Mucosa of gallbladder (tissue), 1 donor: Measurements from ENCODE around the gene GPRIN2. TPM values are rescaled to one million over a fixed set of nuclear protein-coding genes. Genes with fewer than 3 reads are reported as not detected.
"Not testable (repeated sequence)": the region's sequence is repeated elsewhere in the genome, so short reads cannot be mapped to it uniquely, and the experiment has no call there.

Source experiments
- DNase-seq: peaks from one replicate; pipeline ENCODE4 v3.0.0-alpha.2; 2020; ENCODE audit warnings: low spot score
- total RNA-seq: library from RNA; stranded (reverse); gene quantifications from one replicate; pipeline ENCODE4 v1.2.1, GENCODE V29; 2021
- donor health status: DM: no; HTN: no; CAD: no.

Gene GPRIN2
- 14.8 TPM for total RNA-seq

DNA sequence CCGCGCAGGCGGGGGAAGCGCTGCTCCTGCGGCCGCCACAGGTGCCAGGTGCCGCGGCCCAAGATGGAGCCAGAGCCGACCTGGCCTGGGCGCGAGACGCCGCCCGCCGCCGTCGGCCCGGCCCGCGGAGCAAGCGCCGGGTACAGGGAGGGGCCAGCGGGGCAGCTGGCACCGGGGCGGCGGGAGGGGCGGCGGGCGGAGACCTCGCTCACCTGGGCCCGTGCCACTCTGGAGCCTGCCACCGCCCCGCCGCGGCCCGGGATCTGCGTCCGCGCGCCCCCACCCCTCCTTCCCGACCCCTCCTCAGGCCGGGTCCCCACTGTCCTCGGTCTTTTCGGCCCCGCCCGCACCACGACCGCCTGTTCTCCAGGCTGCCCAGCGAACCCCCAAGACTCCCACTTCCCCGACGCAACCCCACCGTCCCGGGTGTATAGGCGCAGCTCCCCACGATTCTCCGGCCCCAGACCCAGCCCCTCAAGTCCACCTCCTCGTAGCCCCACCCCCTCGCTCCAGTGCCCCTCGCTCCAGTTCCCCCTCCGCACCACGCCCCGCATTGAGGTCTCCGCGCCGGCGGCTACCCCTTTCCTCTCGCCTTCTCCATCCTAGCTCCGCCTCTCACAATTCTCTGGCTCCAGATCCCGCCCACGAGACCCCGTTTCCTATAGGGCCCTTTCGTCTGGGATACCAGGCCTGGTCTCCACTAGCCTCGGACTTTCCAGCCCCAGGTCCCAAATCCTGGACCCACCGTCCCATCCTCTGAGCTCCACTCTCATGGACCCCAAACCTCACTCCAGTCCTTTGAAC, at the start of gene GPRIN2:
TSS of gene GPRIN2 (minus strand) at position 144 of the 804 bp plus-strand sequence. CDS start 5,922 bp downstream, outside the sequence.
- DNase-seq = peak; percentile 22

DNA sequence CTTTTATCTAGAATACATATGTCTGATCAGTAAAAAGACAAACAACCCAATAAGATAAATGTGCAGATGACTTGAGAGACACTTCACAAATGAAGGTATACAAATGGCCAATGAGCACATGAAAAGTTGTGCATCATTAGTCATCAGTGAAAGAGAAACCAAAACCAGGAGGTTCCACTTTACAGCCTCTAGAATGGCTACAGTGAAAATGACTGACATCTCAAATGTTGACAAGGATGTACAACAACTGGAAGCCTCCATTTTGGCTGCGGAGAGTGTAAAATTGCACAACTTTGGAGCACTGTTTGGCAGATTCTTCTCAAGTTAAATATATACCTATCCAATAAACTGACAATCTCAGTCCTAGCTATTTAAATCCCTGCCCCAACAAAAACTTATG, 44.1 kb upstream of the GPRIN2 start:
- DNase-seq = not testable (repeated sequence)

DNA sequence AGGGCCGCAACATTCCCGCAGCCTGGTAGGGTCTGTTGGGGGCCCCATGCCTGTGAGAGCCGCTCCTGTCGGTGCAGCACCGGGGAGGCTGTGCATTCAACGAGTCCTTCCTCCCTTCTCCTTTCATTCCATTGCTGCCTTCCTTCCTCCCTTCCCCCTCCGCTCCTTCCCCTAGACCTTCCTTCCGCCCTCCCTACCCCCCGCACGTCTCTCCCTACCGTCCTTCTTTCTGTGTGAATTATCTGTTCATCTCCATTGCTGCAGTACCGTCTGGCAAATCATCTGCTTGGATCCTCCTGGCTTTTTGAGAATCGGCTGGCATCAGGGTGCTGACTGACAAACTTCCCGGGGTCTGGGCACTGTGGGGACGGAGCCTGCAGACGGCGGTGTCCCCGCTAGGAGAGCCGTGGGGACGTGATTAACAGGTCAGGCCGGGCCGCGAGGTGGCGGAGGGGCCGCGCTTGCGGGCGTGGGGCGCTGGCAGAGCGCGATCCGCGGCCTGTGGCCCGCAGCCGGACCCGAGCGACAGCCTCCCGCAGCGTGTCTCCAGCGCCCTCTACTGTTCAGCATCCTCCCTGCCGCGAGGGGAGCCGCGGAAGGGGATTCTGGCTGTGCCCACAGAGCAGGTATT, 41.3 kb upstream of the GPRIN2 start:
- not testable (repeated sequence) for DNase-seq

DNA sequence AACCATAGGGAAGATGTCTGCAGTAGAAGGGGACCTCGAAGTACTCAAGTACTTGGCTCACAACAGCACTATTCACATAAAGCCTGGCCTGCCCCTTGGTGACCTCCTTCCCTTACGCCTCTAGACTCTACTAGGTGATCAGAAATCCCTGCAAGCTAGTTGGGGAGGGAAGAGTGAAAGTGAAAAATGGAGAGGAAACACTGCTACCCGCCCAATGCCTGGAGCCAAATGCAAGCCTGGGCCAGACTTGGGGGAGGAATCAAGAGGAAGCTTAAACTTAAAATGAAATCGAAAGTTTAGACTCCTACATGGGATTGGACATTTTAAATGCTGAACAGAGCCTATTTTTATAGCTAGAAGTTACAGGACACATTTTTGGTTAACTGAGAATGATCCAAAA, 40.1 kb upstream of the GPRIN2 start:
- DNase-seq = not testable (repeated sequence)

DNA sequence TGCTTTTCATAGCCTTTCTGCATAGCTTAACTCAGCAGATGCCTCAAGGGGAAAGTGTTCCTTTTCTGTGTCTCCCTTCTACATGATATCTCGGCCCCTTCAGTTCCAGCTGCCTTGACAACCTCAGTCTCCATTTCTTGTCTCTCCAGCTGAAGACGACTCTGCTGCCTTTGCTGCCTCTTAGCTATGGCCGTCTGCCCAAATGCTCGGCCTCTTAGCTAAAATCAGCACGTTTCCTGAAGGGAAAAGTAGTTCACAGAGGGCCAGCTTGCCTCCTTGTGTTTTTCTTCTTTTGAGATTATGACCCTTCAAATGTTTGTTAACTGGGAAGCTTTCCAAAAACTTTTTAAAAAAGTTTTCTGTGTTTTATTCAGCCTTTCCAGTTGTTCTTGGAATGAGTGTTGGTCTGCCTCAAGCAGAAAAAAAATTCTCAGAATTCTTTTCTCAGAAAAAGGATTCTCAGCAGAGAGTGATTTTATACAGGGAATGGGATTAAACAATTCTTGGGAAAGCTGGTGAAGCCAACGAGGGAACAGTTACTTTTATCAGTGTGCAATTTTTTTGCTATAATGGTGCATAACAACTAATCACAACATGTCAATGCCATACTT, 38.1 kb upstream of the GPRIN2 start:
- not testable (repeated sequence) for DNase-seq

DNA sequence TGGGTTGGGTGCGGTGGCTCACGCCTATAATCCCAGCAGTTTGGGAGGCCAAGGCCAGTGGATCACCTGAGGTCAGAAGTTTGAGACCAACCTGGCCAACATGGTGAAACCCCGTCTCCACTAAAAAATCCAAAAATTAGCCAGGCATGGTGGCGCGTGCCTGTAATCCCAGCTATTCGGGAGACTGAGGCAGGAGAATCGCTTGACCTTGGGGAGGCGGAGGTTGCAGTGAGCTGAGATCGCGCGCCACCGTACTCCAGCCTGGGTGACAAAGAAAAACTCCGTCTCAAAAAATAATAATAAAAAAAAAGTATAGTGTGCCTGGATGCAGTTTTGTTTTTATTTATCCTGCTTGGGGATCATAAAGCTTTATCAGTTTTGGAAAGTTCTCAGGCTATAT, 36.8 kb upstream of the GPRIN2 start:
- not testable (repeated sequence) for DNase-seq

DNA sequence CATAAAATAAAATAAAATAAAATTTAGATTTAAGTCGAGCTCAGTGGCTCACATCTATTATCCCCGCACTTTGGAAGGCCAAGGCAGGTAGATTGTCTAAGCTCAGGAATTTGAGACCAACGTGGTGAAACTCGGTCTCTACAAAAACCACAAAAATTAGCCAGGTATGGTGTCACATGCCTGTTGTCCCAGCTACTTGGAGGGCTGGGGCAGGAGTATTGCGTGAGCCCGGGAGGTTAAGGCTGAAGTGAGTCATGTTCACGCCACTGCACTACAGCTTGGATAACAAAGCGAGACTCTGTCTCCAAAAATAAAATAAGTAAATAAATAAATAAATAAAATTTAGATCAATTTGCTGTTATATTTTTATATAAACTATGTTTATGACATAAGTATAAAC, 34.6 kb upstream of the GPRIN2 start:
- DNase-seq = not testable (repeated sequence)

DNA sequence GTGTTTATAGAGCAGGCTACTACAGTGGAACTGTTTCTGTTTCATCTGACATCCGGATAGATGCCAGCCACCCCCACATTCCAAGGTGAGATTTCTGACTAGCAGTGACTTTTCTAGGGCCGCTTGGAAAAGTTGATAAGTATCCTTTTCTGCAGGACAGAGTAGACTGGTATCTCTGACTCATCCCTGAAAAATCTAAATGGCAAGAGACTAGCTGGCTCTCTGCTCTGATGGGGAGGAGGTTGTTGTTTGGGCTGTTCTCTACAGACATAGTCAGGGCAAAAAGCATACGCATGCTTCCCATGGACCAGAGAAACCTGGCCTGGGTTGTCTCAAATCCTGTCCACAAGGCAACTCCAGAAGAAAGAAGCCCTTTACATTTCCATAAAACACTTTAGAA, 33.1 kb upstream of the GPRIN2 start:
- DNase-seq = not testable (repeated sequence)

DNA sequence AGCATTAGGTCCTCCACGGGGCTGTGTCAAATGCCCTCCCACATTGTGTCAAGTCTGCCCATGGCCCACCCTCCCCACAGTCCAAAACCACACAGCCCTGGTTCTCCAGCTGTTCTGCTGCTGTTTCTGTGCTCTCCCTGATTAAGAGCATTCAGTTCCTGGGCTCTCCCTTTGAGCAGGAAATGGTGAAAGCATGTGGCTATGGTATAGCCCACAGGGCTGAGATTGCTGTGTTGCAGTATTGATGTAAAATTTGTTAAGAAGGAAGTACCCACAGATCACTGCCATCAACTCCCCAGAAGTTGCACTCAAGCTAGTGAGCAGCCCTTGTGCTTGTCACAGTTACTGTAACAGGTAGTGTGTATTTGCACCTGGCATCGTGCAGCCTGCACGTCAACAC, 31.8 kb upstream of the GPRIN2 start:
- DNase-seq = not testable (repeated sequence)

DNA sequence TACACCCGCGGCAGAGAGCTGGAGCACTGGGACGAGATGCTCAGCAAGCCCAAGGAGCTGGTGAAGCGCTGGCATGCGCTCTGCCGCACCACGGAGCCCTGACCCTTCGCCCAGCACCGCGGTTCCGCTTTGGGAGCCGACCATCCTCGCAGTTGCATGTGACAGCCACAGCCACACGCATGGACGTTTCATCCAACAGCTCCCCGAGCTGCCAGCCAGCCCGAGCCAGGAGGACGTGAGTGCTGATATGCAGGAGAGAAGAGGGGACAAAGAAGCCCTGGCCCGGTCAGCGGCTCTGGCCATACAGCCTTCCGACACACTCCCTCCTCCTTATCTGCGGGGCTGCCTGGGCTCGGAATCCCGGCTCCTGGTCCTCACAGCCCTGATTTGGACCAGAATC, 31.1 kb upstream of the GPRIN2 start:
- DNase-seq = not testable (repeated sequence)

DNA sequence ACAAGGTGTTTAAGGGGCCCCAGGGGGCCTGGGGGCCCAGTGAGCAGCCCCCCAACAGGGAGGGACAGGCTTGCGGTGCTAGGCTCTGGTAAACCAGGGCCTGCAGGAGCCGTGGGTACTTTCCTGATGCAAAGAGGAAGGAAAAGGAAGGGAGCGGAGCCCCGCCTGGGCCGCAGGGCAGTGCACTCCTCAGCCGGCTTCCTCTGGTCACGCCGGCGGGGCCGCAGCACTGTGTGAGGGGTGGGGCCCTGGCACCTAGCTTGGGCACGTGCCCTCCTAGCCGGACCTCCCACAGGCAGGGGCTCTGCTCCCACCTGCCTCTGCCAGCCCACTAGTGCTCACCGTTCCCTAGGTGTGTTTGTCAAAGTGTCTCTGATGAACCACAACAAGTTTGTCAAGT, 28.8 kb upstream of the GPRIN2 start:
- not testable (repeated sequence) for DNase-seq

DNA sequence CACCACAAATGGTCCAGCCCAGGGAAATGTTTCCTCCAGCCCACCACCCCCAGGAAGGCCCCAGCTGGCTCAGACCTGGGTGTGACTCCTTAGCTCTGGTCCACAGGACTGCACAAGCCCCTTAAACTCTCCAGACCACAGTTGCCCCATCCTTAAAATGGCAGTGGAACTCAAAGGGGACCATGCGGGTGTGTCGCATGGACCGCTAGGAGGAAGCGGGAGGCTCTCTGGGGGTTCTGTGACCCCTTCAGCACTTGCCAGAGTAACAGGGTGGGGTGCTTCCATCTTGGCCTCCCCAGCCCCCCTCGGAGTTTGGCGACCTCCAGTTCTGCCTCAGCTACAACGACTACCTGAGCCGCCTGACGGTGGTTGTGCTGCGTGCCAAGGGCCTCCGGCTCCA, 27.7 kb upstream of the GPRIN2 start:
- DNase-seq = not testable (repeated sequence)

DNA sequence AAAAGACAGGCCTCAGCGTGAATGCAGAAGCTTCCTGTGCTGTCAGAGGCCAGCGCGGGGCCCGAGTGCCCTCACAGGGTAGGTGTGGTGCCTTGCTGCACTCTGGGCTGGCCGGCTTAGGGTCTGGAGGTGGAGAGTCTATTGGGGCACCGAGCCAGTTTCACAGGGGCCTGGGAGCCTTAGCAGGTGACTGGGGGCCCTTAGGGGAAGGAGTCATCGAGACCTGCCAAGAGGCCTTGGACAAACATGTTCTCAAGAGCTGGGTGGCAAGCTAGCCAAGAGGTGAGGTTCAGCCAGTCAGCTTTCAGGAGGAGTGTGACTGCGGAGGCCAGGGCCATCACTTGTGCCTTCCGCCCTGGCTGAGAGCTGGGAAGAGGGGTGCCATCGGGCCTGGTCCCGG, 26.1 kb upstream of the GPRIN2 start:
- DNase-seq = not testable (repeated sequence)

DNA sequence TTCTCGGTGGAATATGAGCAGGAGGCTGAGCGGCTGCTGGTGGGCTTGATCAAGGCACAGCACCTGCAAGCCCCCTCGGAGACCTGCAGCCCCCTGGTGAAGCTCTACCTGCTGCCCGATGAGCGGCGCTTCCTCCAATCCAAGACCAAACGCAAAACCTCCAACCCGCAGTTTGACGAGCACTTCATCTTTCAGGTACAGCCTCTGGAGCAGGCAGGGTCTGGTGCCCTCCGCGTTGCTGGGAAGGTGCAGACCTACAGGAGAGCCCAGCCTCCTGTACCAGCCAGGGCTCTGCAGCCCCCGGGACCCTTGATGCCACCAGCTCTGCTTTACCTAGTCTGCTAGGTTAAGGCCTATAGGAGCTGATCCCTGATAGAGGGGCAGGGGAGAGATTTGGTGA, 25.5 kb upstream of the GPRIN2 start:
- DNase-seq = not testable (repeated sequence)

DNA sequence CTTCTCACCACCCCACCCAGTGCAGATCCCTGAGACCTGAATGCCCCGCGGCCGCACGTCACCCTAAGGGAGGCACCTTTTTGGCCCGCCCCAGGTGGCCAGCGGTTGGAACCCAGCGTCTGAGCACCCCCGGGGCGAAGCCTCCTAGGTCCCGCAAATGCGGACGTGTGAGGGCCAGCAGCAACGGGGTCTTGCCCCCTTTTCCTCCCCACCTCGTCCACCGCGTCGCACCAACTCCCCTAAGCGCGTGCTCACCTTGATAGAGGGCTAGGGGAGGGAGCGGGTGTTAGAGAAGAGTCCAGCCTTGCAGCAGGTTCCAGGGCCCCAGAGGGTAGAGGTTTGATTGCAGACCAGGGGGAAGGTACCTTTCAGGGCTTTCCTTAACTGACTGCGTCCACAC, 22.9 kb upstream of the GPRIN2 start:
- DNase-seq = not testable (repeated sequence)

DNA sequence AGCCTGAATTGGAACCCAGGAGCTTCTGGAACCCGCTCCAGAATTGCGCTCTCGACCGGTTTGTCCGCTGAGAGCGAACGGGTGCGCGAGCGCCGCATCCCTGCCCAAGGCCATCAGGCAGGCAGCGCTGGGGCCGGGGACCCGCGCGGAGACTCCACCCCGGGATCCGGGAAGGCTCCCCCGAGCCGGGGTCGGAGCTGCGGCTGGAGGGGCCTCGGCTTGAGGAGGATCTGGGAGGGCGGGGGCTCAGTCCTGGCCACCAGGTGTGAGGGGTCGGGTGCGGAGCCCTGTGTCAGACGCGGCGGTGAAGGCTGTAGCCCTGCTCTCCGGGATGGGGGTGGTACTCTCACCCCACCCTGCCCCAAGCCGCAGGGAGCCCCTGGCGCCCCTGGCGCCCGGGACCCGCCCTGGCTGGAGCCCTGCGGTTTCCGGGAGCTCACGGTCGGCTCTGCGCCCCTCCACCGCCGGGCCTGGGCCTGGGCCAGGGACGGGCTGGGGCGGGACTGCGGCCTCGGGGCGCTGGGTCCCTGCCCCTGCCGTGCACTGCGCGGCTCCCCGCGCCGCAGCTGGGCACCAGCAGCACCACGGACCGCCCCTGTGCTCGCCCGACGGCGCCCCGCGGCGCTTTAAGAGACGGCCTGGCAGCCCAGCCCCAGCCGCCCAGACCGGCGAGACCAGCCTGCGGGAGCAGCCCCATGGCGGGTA, 22.2 kb upstream of the GPRIN2 start, which contains the start of gene SYT15:
TSS of gene SYT15 (plus strand) at position 655 of the 705 bp plus-strand sequence. CDS start at position 696, 41 bp downstream.
- not testable (repeated sequence) for DNase-seq

DNA sequence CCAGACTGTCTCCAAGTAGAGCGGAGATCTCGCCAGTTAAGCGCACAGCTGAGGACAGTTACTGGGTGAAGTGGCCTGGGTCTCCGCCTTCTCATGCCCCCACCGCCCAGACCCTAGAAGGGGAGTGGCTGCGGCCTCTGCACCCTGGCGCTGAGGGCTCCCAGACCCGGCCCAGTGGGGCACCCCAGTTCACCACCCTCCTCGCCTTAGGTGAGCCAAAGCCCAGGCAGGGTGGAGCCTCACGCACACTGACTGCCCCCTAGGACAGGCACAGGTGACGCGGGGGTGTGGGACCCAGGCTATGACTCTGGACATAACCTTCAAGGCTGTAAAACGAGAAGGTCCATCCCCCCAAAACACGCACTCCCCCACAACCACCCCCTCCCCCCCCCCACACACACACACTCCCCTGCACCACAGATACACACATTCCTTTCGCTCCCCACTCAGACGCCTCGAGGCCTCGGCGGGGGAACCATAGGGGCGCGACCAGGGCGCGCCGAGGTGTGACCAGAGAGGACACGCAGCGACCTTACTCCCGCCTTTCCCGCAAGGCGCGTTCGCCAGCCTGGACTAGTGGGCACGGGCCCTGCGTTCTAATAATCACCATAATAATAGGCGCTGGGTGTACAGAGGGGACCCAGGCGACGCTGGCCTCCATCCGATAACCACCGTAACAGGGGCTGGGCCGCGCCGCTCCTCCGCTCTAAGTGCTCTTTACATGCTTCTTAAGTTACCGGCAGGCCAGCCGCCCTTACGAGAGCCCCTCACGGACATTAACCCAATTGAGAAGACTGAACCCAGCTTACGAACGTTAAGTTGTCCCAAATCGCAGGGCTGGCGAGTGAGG, 21.4 kb upstream of the GPRIN2 start:
- DNase-seq = not testable (repeated sequence)

DNA sequence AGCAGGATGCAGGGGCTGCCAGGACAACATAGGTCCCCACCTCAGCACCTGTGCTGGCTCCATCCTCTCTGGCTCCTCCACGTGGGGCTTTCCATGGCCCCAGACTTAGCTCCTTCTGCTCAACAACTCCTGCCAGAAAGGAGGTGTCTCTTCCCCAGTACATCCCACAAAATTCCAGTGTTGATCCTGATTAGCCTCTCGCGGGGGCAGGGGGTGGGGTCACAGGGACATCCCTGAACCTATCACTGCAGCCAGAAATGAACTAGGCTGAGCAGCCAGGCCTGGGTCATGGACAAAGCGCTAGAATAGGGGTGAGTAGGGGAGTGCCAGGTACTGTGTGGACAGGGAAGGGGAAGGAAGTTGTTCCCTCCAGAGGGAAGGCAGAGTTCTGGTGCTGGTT, 17.4 kb upstream of the GPRIN2 start:
- DNase-seq = not testable (repeated sequence)

DNA sequence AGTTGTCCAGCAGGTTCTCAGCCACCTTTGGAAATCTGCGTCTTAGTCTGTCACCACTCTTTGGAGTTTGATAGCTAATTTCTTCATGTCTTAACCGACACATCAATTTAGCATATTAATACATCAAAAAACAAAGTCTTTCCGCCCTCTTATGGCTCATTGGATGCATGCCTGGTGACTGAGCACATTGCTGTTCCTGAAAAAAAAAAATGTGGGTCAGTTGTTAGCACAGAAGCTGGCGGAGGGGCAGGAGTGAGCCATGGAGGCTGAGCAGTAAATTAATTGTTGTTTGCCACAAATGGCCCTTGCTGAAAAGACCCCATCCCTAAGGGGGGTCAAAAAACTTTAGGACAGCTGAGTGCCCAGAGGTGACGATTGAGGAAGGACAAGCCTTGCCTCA, 16.9 kb upstream of the GPRIN2 start:
- not testable (repeated sequence) for DNase-seq

DNA sequence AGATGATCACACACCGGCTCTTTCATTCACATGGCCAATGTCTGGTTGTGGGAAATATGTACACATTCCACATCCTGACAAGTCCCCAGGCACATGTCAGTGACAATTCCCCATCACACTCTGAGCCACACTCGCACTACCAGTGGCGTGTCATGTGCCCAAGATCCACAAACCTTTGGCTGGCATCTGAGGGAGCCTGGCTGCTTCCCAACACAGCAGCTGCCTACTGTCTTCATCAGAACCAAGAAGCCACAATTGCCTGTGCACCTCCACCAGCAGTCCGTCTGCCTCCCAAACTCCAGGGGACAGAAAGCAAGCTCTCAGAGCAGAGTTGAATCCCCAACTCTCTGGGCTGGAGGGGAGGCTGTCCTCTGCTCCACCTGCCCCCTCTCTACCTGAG, 16.3 kb upstream of the GPRIN2 start:
- DNase-seq = not testable (repeated sequence)

DNA sequence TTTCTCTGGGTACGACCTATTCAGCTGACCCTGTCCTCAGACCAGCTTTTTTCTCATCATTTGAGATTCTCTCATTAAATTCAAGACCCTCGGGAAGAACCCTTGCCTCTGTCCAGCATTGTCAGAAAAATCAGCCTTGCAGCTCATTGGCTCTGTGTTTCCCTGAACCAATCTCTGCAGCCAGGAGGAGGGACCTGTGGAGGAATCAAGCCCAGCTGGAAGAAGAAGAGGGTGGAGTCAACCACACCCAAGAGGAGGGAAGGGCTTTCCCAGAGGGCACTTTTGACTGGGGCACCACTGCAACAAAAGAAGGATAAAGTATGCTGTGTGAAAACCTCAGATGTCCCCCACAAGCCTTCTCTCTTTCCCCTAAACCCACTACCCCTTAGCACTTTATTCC, 14.2 kb upstream of the GPRIN2 start:
- not testable (repeated sequence) for DNase-seq
